ENCODE measurements around the gene NAGLU. TPM values are rescaled to one million over a fixed set of nuclear protein-coding genes. Genes with fewer than 3 reads are reported as not detected.

The NAGLU gene
- total RNA-seq, 4 donors from 2014 or later, result 27.8 to 36.6 (median 31.8) TPM

DNA sequence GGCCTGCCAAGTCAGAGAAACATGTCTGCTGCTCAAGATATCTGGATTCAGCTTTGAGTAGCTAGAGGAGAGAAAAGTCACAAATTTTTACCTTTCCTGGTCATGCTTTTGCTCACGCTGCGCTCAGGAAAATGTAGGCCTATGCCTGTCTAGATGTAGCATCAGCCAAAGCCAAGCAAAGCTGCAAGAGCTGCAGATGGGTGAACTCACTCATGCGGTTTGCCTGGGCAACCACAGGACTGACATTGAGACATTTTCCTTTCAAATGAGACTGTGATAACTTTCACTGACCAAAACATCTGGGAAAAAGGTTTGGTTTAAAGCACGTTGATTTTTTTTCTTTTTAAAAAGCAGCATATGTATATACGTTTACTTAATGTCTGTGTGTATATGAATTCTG, 34.0 kb upstream of the NAGLU start:
- Histone ChIP-seq H3K27me3 (no peaks in the 10 kb centered on the region), H3K36me3 (peaks cover 33 to 99% (median 88%) of the 10 kb centered on the region in 4 donors), H3K4me1 (peaks cover 0 to 14% (median 2%) of the 10 kb centered on the region in 4 donors), H3K27ac (replicated peaks in 1 of 4) (no peak overlapping the region), H3K4me3 (no peak overlapping the region), H3K9me3 (no peaks in the 10 kb centered on the region)
- TF ChIP-seq POLR2AphosphoS5 (IDR thresholded peaks at IDR 0.05), result no peak
- TF ChIP-seq EP300 (IDR thresholded peaks at IDR 0.05), result no peak
- no peak for TF ChIP-seq POLR2A (IDR thresholded peaks at IDR 0.05; ENCODE audit: low read depth)
- TF ChIP-seq, protein P1, sequence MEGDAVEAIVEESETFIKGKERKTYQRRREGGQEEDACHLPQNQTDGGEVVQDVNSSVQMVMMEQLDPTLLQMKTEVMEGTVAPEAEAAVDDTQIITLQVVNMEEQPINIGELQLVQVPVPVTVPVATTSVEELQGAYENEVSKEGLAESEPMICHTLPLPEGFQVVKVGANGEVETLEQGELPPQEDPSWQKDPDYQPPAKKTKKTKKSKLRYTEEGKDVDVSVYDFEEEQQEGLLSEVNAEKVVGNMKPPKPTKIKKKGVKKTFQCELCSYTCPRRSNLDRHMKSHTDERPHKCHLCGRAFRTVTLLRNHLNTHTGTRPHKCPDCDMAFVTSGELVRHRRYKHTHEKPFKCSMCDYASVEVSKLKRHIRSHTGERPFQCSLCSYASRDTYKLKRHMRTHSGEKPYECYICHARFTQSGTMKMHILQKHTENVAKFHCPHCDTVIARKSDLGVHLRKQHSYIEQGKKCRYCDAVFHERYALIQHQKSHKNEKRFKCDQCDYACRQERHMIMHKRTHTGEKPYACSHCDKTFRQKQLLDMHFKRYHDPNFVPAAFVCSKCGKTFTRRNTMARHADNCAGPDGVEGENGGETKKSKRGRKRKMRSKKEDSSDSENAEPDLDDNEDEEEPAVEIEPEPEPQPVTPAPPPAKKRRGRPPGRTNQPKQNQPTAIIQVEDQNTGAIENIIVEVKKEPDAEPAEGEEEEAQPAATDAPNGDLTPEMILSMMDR (IDR thresholded peaks at IDR 0.05), result no peak
- intact Hi-C loops (cut with DNase I), result no loop called here
- DNase-seq (ENCODE audit: extremely low spot score), result no peak
- WGBS, result 91% methylated on average over 5 of the region's 5 CpGs

DNA sequence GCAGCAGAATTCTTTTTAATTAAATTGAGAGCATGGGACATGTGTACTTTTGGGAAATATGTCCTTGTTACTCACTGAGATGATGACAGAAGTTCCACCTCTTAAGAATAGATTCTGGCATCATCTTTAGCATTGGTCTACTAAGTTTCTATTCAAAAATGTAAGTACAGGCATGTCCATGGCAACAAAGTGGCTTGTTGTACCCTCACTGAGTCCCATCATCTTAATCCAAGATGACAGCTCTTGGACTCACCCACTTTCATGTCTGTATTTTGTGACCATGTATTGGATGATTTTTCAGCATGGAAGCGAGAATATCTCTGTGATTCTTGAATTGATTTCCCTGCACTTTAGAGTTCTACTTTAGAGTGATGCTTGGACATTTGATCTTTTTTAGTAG, 33.1 kb upstream of the NAGLU start:
- H3K27me3 ChIP-seq, result no peaks in the 10 kb centered on the region
- no peak overlapping the region for H3K4me3 ChIP-seq
- intact Hi-C loops (cut with DNase I), result no loop called here
- H3K36me3 ChIP-seq, result peaks cover 36 to 99% (median 89%) of the 10 kb centered on the region in 4 donors
- TF ChIP-seq POLR2AphosphoS5 (IDR thresholded peaks at IDR 0.05) (no peak), EP300 (IDR thresholded peaks at IDR 0.05) (no peak), POLR2A (IDR thresholded peaks at IDR 0.05; ENCODE audit: low read depth) (no peak)
- TF ChIP-seq, protein P1 (IDR thresholded peaks at IDR 0.05), result no peak
- H3K9me3 ChIP-seq, result no peaks in the 10 kb centered on the region
- no peak overlapping the region for H3K27ac ChIP-seq (replicated peaks in 1 of 4)
- no peak for DNase-seq (ENCODE audit: extremely low spot score)
- peaks cover 0 to 16% (median 2%) of the 10 kb centered on the region in 4 donors for H3K4me1 ChIP-seq
- WGBS, result 96% methylated on average over 1 of the region's 1 CpG

DNA sequence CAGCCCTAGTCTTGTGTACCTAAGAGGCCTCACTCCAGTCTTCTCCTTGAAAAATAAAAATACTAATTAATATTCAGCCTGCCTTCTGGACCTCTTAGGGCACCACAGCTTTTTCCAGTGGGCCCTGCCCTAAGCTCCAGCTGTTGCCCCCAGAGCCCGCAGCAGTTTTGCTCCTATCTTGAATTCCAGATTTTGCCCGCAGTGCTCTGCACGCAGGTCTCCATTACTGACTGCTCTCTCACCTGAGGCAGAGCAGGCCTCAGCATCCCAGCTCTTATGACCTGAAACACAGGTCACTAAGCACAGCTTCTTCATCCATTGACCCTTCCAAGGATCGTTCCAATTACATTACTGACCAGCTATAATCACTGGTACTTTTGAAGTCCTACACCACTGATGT, 28.4 kb upstream of the NAGLU start:
- intact Hi-C loops (cut with DNase I), result loop anchor here (5.0 kb wide), 1 partner anchor 40 kb away; no protein-coding TSS in a partner anchor
- H3K4me3 ChIP-seq, result no peak overlapping the region
- peaks cover 7 to 22% (median 9%) of the 10 kb centered on the region in 4 donors for H3K4me1 ChIP-seq
- no peak overlapping the region for H3K27ac ChIP-seq (replicated peaks in 1 of 4)
- 93% methylated on average over 4 of the region's 4 CpGs for WGBS
- TF ChIP-seq EP300 (IDR thresholded peaks at IDR 0.05), result no peak
- peaks cover 22 to 87% (median 73%) of the 10 kb centered on the region in 4 donors for H3K36me3 ChIP-seq
- no peaks in the 10 kb centered on the region for H3K9me3 ChIP-seq
- no peaks in the 10 kb centered on the region for H3K27me3 ChIP-seq
- DNase-seq (ENCODE audit: extremely low spot score), result no peak

DNA sequence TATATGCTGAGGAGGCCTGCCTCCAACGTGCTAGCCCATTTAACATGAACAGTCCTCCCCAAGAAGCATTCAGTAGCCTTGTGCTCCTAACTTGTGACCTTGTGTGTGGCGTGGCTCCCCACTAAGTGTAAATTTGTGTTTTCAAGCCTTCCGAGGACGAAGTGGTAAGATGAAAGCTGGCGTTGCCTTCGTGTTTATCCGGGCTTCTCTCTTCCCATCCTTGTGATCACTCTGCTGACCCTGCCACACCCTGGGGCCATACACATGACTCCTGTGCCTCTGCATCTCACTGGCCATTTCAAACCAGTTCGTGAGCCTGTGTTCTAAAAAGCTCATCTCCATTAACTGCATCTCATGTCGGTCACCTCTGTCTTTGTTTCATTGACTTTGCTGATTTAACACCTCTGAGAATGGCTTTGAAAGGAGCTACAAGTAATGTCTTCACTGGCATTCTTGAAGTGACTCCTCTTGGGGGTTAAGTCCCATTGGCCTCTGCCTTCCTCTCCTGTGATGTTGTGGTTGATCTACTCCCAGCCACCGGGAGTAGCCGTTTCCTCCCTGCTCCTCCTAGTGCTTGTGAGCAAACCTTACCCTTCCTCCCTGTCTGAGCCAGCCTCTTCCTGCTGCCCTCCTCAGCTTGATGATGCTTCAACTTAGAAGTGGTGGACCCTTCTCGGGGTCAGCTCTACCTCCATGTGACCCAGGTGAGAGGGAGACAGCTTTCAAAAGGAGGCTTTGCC, 27.4 kb upstream of the NAGLU start:
- intact Hi-C loops (cut with DNase I), result loop anchor here (5.0 kb wide), 1 partner anchor 41 kb away; no protein-coding TSS in a partner anchor
- no peak overlapping the region for H3K27ac ChIP-seq (replicated peaks in 1 of 4)
- 76% methylated on average over 12 of the region's 12 CpGs for WGBS
- H3K4me3 ChIP-seq, result no peak overlapping the region
- H3K9me3 ChIP-seq, result no peaks in the 10 kb centered on the region
- no peaks in the 10 kb centered on the region for H3K27me3 ChIP-seq
- no peak for DNase-seq (ENCODE audit: extremely low spot score)
- H3K36me3 ChIP-seq, result peaks cover 18 to 79% (median 66%) of the 10 kb centered on the region in 4 donors
- TF ChIP-seq POLR2A (IDR thresholded peaks at IDR 0.05; ENCODE audit: low read depth) (no peak), POLR2AphosphoS5 (IDR thresholded peaks at IDR 0.05) (no peak), EP300 (IDR thresholded peaks at IDR 0.05) (no peak)
- TF ChIP-seq, protein P1 (IDR thresholded peaks at IDR 0.05), result no peak
- peaks cover 16 to 30% (median 18%) of the 10 kb centered on the region in 4 donors for H3K4me1 ChIP-seq

DNA sequence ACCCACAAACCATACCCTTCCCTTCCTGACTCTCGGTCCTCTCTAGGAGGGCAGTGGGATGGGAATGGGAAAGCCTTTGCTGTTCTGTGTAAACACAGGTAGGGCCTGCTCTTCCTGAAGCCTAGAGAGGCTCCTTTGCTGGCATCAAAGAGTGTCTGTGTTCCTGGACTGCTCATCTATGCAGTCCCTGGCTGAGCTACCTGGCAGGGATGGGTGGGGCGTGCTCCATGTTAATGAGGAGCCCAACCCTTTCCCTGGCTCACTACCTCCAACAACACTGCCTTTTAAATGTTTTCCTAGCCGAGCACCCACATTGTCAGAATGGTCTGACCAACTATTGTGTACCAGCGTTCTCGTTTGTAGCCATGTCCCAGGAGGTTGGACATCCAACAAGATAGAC, 26.6 kb upstream of the NAGLU start:
- Histone ChIP-seq H3K4me3 (no peak overlapping the region), H3K4me1 (peaks cover 16 to 38% (median 22%) of the 10 kb centered on the region in 4 donors), H3K36me3 (peaks cover 25 to 79% (median 66%) of the 10 kb centered on the region in 4 donors), H3K27me3 (no peaks in the 10 kb centered on the region), H3K27ac (replicated peaks in 1 of 4) (no peak overlapping the region), H3K9me3 (no peaks in the 10 kb centered on the region)
- intact Hi-C loops (cut with DNase I), result loop anchor here (5.0 kb wide), 1 partner anchor 42 kb away; no protein-coding TSS in a partner anchor
- no peak for TF ChIP-seq POLR2AphosphoS5 (IDR thresholded peaks at IDR 0.05)
- no peak for TF ChIP-seq EP300 (IDR thresholded peaks at IDR 0.05)
- no peak for TF ChIP-seq POLR2A (IDR thresholded peaks at IDR 0.05; ENCODE audit: low read depth)
- TF ChIP-seq, protein P1 (IDR thresholded peaks at IDR 0.05), result no peak
- 87% methylated on average over 5 of the region's 5 CpGs for WGBS
- no peak for DNase-seq (ENCODE audit: extremely low spot score)
